Glutamatergic neuron (in vitro differentiated cells): ENCODE measurements around the gene FOXR1. TPM values are rescaled to one million over a fixed set of nuclear protein-coding genes. Genes with fewer than 3 reads are reported as not detected.

ENCODE experiments used
- DNase-seq: peaks from one replicate; pipeline ENCODE4 v3.0.0; 2022
- H3K27ac Mint-ChIP-seq: one replicate; pipeline ENCODE4 v1.8.0; 2020; ENCODE audit warnings: mild to moderate bottlenecking, mixed read lengths, inconsistent platforms; ENCODE audit not compliant: unreplicated experiment
- H3K27me3 Mint-ChIP-seq: one replicate; pipeline ENCODE4 v1.8.0; 2020; ENCODE audit warnings: mild to moderate bottlenecking, moderate library complexity, mixed read lengths, inconsistent platforms; ENCODE audit not compliant: unreplicated experiment
- H3K36me3 Mint-ChIP-seq: one replicate; pipeline ENCODE4 v1.8.0; 2020; ENCODE audit warnings: mild to moderate bottlenecking, mixed read lengths, inconsistent platforms; ENCODE audit not compliant: unreplicated experiment
- H3K4me1 Mint-ChIP-seq: one replicate; pipeline ENCODE4 v1.8.0; 2020; ENCODE audit warnings: mild to moderate bottlenecking, low read depth, mixed read lengths, inconsistent platforms; ENCODE audit not compliant: unreplicated experiment
- H3K4me3 Mint-ChIP-seq: one replicate; pipeline ENCODE4 v1.8.0; 2020; ENCODE audit warnings: mild to moderate bottlenecking, mixed read lengths, inconsistent platforms; ENCODE audit not compliant: unreplicated experiment
- H3K9me3 Mint-ChIP-seq: one replicate; pipeline ENCODE4 v1.8.0; 2020; ENCODE audit warnings: mild to moderate bottlenecking, moderate library complexity, mixed read lengths, inconsistent platforms; ENCODE audit not compliant: unreplicated experiment
- total RNA-seq: library from RNA; stranded (reverse); fragmentation: NEBNext Ultra II Directional; extraction: Animal tissue kit (Norgen Biotek cat#: 25700); gene quantifications from one replicate; pipeline ENCODE4 v1.2.1, GENCODE V29; 2021; ENCODE audit not compliant: unreplicated experiment
- TF ChIP-seq, protein P1 (sequence below): fragments of 200-600 bp; sonication (generic); IDR thresholded peaks from one replicate; pipeline ENCODE4 v1.5.0; 2021; ENCODE audit not compliant: partially characterized antibody, unreplicated experiment

Gene FOXR1
- total RNA-seq, 1 donor from 2014 or later = not detected

DNA sequence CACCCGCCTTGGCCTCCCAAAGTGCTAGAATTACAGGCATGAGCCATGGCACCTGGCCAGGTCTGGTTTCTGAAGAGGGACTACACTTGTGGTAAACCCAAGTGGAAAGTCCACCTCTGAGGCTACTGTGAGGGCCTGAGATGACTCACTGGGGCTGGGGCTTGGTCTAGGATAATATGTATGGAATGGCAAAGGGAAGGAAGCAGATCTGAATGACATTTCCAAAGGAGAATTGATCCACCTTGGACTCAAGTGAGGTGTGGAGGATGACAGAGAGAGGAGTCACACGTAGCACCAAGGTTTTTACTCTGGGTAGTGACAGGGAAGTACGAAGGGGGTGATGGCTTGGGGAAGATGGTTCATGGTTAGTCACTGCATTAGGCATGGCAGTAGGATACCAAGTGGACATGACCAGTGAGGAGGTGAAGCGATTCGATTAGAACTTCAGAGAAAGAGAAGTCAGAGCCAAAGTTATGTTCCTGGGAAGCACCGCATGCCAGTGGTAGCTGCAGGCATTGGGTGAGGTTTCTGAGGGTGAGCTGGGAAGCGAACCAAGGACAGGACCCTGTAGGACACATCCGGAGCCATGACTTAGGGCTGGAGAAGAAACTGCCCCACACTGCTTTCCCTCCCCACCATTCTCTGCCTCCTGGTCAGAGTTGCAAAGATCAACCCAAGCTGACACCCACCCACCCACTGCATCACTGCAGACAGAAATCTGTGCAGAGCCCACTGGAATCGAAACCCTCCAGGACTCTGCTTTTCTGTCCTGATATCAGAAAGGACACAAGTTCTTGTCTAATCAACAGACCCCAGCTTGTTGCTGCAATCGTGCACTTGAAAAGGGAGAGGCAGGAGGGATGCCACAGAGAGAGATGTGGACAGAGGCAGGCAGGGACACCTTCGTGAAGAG, 32.8 kb upstream of the FOXR1 start:
- TF ChIP-seq, protein P1, sequence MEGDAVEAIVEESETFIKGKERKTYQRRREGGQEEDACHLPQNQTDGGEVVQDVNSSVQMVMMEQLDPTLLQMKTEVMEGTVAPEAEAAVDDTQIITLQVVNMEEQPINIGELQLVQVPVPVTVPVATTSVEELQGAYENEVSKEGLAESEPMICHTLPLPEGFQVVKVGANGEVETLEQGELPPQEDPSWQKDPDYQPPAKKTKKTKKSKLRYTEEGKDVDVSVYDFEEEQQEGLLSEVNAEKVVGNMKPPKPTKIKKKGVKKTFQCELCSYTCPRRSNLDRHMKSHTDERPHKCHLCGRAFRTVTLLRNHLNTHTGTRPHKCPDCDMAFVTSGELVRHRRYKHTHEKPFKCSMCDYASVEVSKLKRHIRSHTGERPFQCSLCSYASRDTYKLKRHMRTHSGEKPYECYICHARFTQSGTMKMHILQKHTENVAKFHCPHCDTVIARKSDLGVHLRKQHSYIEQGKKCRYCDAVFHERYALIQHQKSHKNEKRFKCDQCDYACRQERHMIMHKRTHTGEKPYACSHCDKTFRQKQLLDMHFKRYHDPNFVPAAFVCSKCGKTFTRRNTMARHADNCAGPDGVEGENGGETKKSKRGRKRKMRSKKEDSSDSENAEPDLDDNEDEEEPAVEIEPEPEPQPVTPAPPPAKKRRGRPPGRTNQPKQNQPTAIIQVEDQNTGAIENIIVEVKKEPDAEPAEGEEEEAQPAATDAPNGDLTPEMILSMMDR = no peak
- H3K4me1 Mint-ChIP-seq = no peaks in the 10 kb centered on the region
- H3K27ac Mint-ChIP-seq = no peak overlapping the region

DNA sequence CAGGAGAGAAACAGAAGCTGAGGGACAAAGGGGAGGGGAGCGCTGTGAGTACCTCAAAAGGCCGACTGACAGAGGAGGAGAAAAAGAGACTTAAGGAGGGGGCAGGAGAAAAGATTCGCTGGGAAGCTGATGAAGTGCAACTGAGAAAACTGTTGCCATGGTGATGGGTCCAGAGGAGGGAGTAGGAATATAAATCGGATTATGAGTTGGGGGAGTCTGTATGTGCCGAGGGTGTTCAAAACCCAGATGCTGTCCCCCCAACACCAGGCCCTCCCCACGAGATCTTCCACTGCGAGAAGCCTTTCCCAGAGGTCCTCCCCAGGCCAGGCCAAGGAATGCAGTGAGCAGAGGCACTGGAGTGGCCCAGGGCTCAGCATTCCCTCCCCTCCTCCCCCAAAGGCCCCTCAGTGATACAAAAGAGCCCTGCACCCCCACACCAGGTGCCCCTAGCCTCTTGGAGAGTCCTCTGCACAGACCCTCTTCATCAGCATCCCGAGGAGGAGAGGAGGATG, 32.1 kb upstream of the FOXR1 start:
- H3K27me3 Mint-ChIP-seq = peaks cover 2% of the 10 kb centered on the region
- TF ChIP-seq, protein P1 = no peak
- no peaks in the 10 kb centered on the region for H3K36me3 Mint-ChIP-seq
- no peak for DNase-seq
- H3K4me1 Mint-ChIP-seq = no peaks in the 10 kb centered on the region
- no peak overlapping the region for H3K4me3 Mint-ChIP-seq
- H3K9me3 Mint-ChIP-seq = no peaks in the 10 kb centered on the region
- H3K27ac Mint-ChIP-seq = no peak overlapping the region

More for the DNA sequence above, 32.8 kb upstream of the FOXR1 start:
- H3K36me3 Mint-ChIP-seq = no peaks in the 10 kb centered on the region
- no peak overlapping the region for H3K4me3 Mint-ChIP-seq
- H3K27me3 Mint-ChIP-seq = peaks cover 2% of the 10 kb centered on the region
- no peaks in the 10 kb centered on the region for H3K9me3 Mint-ChIP-seq
- DNase-seq = no peak

DNA sequence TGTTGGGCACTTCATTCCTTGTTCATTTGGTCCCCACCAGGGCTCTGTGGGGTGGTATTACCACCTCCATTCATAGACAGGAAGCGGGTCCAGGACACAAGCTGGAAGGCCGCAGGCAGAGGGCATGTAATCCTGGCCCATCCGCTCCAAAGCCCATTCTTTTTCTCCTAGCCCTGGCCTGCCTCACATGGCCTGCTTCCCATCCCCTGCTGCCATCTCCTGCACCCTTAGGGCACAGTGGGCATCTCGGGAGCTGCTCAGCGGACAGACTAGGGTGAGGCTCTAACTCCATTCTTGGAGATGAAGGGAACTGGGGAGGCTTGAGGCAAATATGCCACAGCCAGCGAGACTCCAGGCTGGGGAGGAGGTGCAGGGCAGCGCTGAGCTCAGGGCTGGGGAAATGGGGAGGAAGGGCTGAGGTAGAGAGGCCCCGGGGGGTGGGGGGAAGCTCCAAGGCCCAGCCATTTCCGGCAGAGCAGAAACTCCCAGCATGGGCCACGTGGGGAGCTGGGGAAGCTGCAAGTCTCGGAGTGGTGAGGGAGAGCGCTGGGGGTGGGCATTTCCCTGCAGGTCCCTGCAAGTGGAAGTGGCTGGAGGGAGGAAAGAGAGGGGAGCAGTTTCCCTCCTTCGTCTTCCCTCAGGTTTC, 31.5 kb upstream of the FOXR1 start:
- TF ChIP-seq, protein P1 = no peak
- Mint-ChIP-seq H3K9me3 (peaks cover 2% of the 10 kb centered on the region), H3K4me3 (no peak overlapping the region), H3K36me3 (no peaks in the 10 kb centered on the region), H3K27ac (no peak overlapping the region), H3K27me3 (peaks cover 2% of the 10 kb centered on the region), H3K4me1 (no peaks in the 10 kb centered on the region)
- peak; percentile 17 for DNase-seq

DNA sequence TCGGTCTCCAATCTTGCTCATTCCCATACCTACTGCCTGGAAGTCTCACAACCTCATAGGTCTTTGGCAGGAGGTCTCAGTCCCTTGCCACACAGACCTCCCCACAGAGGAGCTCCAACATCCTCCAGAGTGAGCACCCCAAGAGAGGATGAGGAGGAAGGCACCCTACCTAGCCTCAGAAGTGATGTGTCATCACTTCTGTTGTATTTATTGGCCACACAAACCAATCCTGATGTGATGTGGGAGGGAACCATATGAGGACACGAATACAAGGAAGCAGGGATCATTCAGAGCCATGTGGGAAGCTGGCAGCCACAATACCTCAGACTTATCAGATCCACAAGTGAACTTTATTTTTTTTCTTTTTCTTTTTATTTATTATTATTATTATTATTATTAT, 24.5 kb upstream of the FOXR1 start:
- H3K9me3 Mint-ChIP-seq = peaks cover 4% of the 10 kb centered on the region
- H3K27me3 Mint-ChIP-seq = peaks cover 2% of the 10 kb centered on the region
- H3K4me3 Mint-ChIP-seq = no peak overlapping the region
- TF ChIP-seq, protein P1 = no peak
- H3K36me3 Mint-ChIP-seq = no peaks in the 10 kb centered on the region
- no peaks in the 10 kb centered on the region for H3K4me1 Mint-ChIP-seq
- no peak for DNase-seq
- H3K27ac Mint-ChIP-seq = no peak overlapping the region
